ENCODE data around the gene AKT2.

GRCh38 chr19:40284501-40285352 lies at the start of gene AKT2:
- TF ChIP-seq, protein P1, sequence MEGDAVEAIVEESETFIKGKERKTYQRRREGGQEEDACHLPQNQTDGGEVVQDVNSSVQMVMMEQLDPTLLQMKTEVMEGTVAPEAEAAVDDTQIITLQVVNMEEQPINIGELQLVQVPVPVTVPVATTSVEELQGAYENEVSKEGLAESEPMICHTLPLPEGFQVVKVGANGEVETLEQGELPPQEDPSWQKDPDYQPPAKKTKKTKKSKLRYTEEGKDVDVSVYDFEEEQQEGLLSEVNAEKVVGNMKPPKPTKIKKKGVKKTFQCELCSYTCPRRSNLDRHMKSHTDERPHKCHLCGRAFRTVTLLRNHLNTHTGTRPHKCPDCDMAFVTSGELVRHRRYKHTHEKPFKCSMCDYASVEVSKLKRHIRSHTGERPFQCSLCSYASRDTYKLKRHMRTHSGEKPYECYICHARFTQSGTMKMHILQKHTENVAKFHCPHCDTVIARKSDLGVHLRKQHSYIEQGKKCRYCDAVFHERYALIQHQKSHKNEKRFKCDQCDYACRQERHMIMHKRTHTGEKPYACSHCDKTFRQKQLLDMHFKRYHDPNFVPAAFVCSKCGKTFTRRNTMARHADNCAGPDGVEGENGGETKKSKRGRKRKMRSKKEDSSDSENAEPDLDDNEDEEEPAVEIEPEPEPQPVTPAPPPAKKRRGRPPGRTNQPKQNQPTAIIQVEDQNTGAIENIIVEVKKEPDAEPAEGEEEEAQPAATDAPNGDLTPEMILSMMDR (conservative IDR thresholded peaks at IDR 0.05; ENCODE audit: low read depth, low read length), result no peak
- TF ChIP-seq EZH2 (IDR thresholded peaks at IDR 0.05; ENCODE audit: borderline replicate concordance, low read depth, low read length, poor library complexity, severe bottlenecking), result no peak
